KOPT-K1 (cell line): ENCODE results near the gene CEBPG.

Source experiments
- H3K27ac ChIP-seq: fragments of 200-600 bp; sonication (generic); 2 replicates; pipeline ENCODE4 v1.5.1; 2016; ENCODE audit warnings: antibody characterized with exemption, mild to moderate bottlenecking, low read depth, low read length; ENCODE audit not compliant: poor library complexity, severe bottlenecking
- H3K36me3 ChIP-seq: fragments of 200-600 bp; sonication (generic); 2 replicates; pipeline ENCODE4 v1.5.1; 2017; ENCODE audit warnings: antibody characterized with exemption, mild to moderate bottlenecking, low read length, moderate library complexity; ENCODE audit not compliant: insufficient read depth
- H3K9me3 ChIP-seq: fragments of 200-600 bp; sonication (generic); 2 replicates; pipeline ENCODE4 v1.5.1; 2017; ENCODE audit warnings: antibody characterized with exemption, low read length, mild to moderate bottlenecking; ENCODE audit not compliant: insufficient read depth, poor library complexity, severe bottlenecking

Gene CEBPG

DNA sequence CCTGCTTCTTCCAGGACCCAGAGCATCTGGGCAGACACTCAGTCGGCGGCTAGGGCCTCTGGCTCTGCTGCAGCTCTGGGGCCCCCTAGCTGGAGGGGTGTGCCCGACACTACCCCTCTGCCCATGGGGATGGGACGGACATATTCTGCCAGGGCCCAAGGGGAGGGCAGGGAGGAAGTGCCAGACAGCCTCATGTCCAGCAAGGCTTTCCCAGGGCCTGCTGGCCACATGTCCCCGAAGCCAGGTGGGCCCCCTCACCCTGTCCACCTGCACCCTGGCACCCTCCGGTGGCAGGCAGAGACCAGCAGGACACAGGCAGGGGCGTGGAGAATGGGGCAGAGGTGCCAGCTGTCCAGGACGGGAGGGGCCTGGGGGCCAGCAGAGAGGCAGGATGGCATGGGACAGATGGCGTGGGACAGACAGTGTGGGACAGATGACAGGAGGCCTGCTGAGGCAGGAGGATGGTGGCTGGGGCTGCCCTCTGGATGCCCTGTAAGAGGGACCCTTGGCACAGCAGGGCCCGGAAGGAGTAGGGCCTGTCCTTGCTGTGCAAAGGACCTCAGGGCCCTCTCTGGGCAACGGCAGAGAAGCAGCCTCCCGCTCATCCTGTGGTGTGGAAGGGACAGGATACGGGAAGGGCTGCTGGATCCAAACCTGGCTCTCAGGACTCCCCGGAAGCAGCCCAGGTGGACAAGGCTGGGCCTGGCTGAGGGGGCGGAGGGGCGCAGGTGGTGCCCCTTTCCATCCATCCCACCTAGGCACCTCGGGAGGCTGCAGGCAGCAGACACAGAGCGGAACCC, 29.1 kb downstream of the CEBPG start:
- Histone ChIP-seq H3K36me3 (no peaks in the 10 kb centered on the region), H3K27ac (no peak overlapping the region), H3K9me3 (no peaks in the 10 kb centered on the region)

DNA sequence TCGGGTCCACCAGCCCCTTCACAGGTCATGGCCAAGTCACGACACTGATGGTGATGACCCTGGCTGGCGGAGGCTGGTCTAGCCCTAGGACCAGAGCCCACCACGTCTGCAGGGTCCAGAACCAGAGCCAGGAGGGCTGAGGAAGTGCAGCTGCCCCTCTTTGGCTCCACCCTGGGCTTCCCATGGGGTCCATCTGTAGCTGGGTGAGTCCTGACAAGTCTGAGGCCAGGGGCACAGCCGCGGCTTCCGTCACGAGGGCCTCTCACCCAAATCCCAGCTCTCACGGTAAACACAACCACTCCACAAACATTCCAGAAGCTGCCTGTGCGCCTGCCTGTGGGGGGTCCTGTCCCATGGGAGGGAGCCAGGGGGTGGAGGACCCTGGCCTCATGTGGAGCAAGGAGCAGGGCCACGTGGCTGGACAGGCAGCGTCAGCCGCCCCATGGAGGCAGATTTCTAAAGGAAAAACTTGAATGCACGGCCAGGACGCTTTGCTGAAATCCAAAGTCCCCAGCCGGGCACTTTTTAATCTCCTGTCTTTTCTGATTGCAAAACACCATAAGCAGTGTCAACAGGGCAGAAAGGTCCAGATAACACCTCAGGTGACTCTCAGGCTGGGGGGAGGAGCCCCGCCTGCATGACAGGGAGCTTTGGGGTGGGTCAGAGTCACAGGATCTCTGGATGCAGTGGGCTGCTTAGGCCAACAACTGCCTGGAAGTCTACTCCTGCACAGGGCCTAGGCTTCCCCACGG, 29.9 kb downstream of the CEBPG start:
- Histone ChIP-seq H3K36me3 (no peaks in the 10 kb centered on the region), H3K9me3 (no peaks in the 10 kb centered on the region), H3K27ac (no peak overlapping the region)

DNA sequence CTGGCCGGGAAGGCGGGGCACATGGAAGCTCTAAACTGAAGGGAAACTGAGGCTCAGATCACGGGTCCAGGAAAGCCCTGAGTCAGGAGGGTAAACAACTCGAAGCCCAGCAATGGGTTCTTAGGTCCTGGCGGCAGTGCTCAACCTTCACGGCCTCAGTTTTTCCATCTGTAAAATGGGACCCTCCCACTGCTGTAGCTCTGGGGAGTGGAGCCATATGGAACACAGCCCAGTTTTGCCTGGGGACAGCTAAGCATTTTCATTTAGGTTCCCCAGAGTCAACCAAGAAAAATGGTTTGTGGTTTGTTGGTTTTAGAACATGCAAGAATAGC, 30.4 kb downstream of the CEBPG start:
- Histone ChIP-seq H3K27ac (no peak overlapping the region), H3K9me3 (no peaks in the 10 kb centered on the region), H3K36me3 (no peaks in the 10 kb centered on the region)

DNA sequence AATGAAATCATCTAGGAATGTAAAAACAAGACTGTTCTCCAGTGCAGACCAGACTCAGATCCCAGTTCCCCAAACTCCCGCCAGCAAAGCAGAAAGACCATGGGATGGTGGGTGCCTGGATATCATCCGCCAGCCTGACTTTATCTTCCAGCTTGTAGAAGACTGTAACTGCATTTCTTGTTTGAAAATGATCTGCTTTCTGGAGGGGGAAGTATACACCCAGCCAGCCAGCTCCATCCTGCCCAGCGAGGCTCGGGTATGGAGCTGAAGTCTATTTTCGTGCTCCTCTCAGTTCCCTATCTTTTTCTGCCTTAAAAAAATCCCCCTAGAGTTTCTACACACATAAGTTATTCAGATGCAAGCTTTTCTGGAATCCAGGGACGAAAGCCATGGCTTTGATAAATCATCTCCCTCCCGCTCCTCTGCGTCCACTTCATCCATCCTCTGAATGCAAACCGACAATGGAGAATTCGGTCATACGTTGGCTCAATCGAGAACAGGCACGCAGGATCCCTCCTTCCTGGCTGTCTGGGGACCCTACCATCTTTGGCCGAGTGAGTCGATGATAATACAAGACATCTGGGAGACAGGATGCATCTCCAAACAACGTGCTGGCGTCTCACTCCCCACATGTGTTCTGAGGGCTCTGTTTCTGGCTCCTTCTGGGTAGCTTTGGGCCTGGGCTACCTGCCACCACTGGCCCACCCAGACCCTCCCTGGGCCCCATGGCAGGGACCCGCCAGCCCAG, 31.2 kb downstream of the CEBPG start:
- Histone ChIP-seq H3K27ac (no peak overlapping the region), H3K36me3 (no peaks in the 10 kb centered on the region)

DNA sequence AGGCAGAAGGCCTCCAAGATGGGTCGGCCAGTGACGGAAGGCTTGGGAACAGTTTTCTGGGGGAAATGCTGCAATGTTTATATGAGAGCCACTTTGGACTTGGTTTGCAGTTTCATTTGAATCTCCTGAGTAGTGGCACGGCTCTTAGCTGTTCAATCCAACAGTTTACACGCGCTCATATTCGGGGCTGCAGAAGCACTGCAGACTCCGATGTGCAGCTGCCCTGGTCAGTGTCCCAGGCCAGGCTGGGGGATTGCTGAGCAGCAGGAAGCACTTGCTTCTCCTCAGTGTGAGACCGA, 31.7 kb downstream of the CEBPG start:
- Histone ChIP-seq H3K36me3 (no peaks in the 10 kb centered on the region), H3K9me3 (no peaks in the 10 kb centered on the region), H3K27ac (no peak overlapping the region)

More for the DNA sequence above, 31.2 kb downstream of the CEBPG start:
- no peaks in the 10 kb centered on the region for H3K9me3 ChIP-seq

DNA sequence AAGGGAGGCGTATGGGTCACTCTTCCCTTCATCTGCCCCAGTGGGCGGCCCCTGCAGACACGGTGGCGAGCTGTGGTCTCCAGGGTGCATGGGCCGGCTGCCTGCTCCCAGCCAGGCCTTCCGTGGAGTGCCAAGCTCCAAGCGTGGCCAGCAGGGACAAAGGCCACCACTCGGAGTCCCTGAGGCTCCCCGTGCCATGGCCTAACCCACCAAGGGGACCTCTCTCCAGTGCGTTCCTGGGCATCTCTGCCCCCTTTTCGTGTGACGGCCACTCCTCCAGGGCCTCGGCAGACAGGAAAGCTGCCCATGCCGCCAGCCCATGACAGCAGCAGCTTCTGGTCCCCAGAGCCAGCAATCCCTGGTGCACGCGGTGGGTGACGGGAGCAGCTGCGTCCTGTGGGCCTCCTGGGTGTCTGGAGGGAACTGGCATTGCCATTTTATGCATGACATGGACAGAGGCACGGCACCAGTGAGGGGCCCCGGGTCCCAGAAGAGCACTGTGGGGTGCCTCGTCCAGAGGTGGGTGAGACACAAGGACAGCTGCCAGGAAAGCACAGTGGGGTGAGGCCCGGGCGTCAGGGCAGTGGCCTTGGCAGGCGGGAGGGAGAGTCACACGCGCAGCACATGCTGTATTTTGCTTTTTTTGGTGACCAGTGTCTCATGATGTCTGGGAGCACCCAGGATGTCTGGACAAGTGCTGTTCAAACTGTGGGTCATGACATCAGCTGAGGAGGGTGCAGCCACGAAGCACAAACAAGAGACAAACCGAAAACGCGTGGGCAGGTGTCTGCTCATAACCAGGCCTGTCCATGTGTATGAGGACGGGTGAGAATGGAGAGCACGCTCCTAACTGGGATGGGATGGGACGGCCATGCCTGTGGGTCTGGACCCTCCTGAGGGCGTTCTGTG, 32.3 kb downstream of the CEBPG start:
- H3K27ac ChIP-seq, result no peak overlapping the region
- no peaks in the 10 kb centered on the region for H3K9me3 ChIP-seq
- H3K36me3 ChIP-seq, result no peaks in the 10 kb centered on the region

DNA sequence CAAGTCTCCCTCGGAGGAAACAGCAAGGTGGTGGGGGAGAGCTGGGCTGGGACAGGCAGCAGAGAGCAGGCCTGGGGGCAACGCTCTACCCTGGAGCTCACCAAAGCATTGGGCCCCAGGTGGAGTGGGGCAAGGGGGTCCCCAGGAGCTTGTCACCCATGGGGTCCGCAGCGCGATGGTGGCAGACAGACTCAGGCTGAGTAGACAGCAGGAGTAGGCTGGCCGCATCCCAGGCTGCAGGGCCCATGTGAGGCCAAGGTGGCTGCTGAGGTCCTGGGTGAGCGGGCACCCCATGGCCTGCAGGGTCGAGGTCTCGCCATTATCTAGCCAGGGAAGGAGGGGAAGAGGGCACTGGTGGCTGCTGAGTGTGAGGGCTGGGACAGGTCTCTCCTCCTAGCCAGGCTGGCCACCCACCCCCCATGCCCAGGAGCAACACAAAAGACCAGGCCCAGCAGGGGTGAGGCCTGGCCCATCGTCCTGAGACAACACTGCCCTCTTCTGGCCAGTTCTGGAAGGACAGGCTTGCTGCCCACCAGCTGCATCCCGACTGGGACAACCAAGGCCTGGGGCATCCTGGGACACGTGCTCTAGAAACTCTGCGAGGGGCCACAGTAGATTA, 33.1 kb downstream of the CEBPG start:
- Histone ChIP-seq H3K36me3 (no peaks in the 10 kb centered on the region), H3K27ac (no peak overlapping the region), H3K9me3 (no peaks in the 10 kb centered on the region)

DNA sequence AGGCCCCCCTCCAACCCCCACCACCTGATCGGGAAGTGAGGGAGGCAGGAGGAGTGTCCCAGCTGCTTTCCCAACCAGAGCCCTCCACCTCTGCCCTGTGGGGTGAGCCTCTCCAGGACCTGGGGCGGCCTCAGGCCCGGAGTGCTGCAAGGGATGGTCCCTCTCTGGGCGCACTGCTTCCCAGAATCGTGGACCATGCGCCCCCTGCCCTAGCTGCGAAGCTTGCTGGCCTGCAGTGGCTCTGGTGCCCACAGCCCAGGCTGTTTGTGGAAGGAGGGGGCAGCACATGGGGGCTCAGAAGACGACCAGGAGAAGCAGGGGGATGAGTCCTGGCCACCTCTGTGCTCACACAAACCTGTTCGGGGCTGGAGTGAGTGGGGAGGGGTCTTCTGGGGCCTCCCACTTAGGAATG, 33.6 kb downstream of the CEBPG start:
- no peaks in the 10 kb centered on the region for H3K36me3 ChIP-seq
- no peak overlapping the region for H3K27ac ChIP-seq
- no peaks in the 10 kb centered on the region for H3K9me3 ChIP-seq

DNA sequence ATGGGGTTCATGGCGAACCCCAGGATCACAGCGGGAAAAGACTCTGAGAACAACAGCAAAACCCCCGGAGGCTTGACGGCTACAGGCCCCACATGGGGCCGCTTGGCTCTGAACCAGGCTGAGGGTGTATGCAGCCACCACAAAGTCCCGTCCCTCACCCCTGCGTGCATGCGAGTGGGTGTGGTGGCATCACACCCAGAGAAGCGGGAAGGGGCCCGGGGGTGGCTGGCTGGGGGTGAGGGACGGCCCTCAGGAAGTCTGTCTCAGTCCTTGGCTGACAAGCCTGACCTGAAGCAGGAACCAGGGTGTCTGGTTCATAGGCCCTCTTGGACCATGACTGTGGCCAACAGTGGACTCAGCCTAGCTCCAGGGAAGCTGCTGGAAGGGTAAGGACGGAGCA, 34.2 kb downstream of the CEBPG start:
- H3K9me3 ChIP-seq, result no peaks in the 10 kb centered on the region
- H3K36me3 ChIP-seq, result no peaks in the 10 kb centered on the region
- H3K27ac ChIP-seq, result no peak overlapping the region

DNA sequence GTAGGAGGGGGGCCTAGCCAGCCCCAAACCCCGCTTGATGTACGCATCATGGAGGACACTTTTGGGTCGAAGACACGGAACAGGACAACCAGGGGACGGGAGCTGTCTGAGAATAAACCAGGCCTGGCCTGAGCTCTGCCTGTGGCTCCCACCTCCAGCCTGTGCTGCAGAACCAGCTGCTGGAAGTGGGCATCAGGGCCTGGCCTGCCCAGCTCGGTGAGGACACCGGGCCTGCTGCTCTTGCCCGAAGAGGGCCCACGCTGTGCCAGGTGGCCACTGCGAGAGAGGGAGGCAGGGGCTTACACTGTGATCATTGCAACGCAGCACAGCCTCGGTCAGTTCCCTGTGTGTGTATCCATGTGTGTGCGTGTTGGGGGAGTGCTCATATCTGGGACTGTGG, 34.6 kb downstream of the CEBPG start:
- Histone ChIP-seq H3K36me3 (no peaks in the 10 kb centered on the region), H3K27ac (no peak overlapping the region), H3K9me3 (no peaks in the 10 kb centered on the region)

DNA sequence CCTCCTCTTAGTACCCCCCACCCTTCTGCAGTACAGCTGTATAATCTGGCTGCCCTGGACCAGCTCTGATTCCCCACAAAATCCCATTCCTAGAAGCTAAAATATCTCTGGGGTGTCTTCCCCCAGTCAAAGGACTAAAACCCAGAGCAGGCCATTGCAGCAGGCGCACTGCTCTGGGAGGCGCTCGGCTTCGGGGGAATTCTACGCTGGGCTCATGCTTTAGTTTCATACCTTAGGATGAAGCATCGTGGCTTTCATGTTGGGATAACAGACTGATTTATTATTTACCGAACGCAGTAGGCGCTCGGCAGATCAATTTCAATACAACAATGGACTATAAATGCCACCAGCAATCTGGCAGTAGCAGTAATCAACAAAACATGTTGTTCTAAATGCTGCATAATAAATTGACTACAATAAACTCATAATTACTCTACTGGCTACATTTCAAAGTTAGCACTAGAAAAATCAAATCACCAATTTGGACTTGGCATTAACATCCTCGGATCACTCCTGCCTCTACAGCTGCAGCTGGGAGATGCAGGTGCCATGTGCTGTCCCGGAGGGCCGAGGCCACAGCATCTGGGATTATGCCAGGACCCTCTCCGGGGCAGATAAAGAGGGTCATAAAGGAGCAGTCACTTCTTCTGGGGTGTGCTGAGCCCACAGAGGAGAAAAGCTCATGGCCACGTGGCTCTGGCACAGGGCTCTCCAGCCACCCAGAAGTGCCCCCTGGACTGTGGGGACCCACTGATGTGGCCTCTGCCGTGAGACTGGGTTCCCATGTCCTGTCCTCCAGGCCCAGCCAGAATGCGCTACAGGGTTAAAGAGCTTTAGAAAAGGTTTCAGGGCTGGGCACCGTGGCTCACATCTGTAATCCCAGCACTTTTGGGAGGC, 35.3 kb downstream of the CEBPG start:
- H3K27ac ChIP-seq, result no peak overlapping the region
- H3K36me3 ChIP-seq, result no peaks in the 10 kb centered on the region

DNA sequence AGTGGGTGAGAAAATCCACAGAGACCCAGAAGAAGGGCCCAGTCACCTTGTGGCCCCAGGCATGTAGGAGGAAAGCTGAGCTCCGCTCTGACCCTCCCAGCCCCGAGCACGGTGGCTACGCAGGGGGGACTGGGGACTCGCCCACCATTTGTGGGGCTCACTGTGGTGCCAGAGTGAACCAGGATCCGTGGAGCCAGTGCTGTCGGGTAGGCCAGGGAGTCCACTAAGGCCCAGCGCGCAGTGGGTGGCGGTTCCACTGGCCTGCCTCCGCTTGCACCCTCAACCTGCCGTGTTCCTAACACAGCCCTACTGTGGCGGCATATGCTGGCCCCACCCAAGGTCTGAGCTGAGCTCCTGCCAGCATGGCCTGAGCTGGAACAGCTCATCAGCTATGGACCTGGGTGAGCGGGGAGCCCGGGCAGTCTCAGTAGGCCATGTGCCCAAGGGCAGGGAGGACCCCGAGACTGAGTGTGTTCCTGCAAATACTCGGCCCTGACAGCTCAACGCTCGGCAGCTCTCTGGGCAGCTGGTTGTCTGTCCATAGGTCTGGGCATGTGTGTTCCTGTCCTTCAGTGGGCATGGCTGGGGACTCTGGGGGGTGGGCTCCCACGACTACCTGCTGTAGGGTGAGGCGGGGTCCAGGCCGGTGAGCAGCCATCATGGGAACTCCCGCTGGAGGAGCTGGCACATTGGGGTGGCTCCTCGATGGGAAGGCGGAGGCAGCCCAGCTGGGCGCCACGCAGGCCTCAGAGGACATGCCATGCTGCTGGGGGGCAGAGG, 36.6 kb downstream of the CEBPG start:
- H3K36me3 ChIP-seq, result no peaks in the 10 kb centered on the region
- H3K9me3 ChIP-seq, result no peaks in the 10 kb centered on the region
- H3K27ac ChIP-seq, result no peak overlapping the region

More for the DNA sequence above, 35.3 kb downstream of the CEBPG start:
- H3K9me3 ChIP-seq, result no peaks in the 10 kb centered on the region

DNA sequence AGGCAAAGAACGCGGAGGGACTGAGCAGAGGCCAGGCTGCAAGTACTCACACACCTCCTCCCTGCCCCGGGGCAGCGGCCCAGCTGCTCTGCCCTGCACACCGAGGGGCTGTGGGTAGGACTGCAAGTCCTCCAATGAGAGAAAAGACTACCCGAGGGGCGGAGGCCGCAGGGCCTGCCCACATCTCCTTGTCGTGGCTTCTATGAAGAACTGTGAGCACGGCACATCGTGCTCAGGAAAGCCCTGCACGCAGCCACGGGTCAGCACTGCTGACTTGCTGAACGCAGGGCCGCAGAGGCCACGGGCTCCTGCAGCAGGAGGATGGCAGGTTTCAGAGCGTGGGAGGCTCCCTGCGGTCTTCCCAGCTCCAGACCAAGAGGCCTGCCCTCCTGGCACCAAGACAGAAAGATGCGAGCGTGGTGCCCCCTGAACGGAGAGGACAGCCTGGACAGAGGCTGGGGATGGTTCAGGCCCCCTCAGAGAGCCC, 37.4 kb downstream of the CEBPG start:
- no peaks in the 10 kb centered on the region for H3K36me3 ChIP-seq
- H3K27ac ChIP-seq, result no peak overlapping the region
- H3K9me3 ChIP-seq, result no peaks in the 10 kb centered on the region
